Measurements from ENCODE around the gene GHITM. TPM values are rescaled to one million over a fixed set of nuclear protein-coding genes. Genes with fewer than 3 reads are reported as not detected.
"Not testable (repeated sequence)": the region's sequence is repeated elsewhere in the genome, so short reads cannot be mapped to it uniquely, and the experiment has no call there.

The GHITM gene
- total and polyA plus RNA-seq, 2 of the 13 experiments (the other 11 are each of a cell fraction or from before 2014, with no cell fraction given): 163 to 212 TPM

DNA sequence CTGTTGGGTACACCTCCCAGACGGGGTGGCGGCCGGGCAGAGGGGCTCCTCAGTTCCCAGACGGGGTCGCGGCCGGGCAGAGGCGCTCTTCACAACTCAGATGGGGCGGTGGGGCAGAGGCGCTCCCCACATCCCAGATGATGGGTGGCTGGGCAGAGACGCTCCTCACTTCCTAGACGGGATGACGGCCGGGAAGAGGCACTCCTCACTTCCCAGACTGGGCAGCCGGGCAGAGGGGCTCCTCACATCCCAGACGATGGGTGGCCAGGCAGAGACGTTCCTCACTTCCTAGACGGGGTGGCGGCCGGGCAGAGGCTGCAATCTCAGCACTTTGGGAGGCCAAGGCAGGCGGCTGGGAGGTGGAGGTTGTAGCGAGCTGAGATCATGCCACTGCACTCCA is 41.1 kb downstream of the GHITM start:
- H3K27me3 ChIP-seq (ENCODE audit: control insufficient read depth in 1 of 2, insufficient read depth in 2 of 2, low read length in 2 of 2); POLR2A ChIA-PET; H3K4me3 ChIP-seq (replicated peaks in 1 of 3; ENCODE audit: insufficient read depth in 1 of 3, low read depth in 2 of 3, low read length in 3 of 3); H3K79me2 ChIP-seq (ENCODE audit: insufficient read depth, low read length); H3K36me3 ChIP-seq (replicated peaks in 1 of 2; ENCODE audit: control insufficient read depth in 1 of 2, insufficient read depth in 2 of 2, low read length in 2 of 2); CTCF ChIA-PET (ENCODE audit: low intra/inter-chr PET ratio, low total read pairs); DNase-seq (ENCODE audit: low spot score); H3K27ac ChIP-seq (ENCODE audit: extremely low read length, insufficient read depth, low read length); H3K9ac ChIP-seq (ENCODE audit: insufficient read depth, low read depth, low read length); H3K9me3 ChIP-seq (ENCODE audit: low read length); FAIRE-seq; ATAC-seq; H4K20me1 ChIP-seq (ENCODE audit: insufficient read depth, low read length); H2AFZ ChIP-seq (ENCODE audit: low read length); BruUV-seq (replicated peaks); intact Hi-C loops (cut with micrococcal nuclease; ENCODE audit: unreplicated experiment); H3K4me2 ChIP-seq (ENCODE audit: low read depth, low read length); in situ Hi-C loops (cut with HindIII; ENCODE audit: extremely low pct_ligation_motif_present, low pct_unique_long_range_greater_than_20kb); H3K4me1 ChIP-seq (ENCODE audit: insufficient read depth, low read length): not testable (repeated sequence)
- 94% methylated on average over 7 of the region's 22 CpGs for WGBS (ENCODE audit: low lambda C conversion rate)

DNA sequence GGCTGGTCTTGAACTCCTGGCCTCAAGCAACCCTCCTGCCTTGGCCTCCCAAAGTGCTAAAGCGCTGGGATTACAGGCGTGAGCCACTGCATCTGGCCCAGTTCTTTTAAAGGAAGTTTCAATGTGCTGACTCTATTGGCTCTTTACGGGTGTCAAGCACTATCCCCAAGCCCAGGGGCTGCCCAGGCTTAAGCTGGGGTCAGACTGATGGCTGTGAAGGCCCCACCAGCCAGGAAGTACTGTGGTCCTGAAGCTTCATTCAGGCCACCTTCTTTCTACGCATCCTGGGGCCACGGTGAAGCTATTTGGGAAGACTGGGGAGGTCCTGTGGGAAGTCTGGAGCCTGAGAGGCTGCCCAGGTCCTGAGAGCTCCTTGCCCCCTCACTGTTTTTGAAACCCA is 42.3 kb downstream of the GHITM start:
- DNase-seq (ENCODE audit: low spot score) (no peak), FAIRE-seq (no peak), ATAC-seq (no peak)
- Histone ChIP-seq H3K79me2 (ENCODE audit: insufficient read depth, low read length) (no peaks in the 10 kb centered on the region), H3K9me3 (ENCODE audit: low read length) (no peaks in the 10 kb centered on the region), H3K36me3 (replicated peaks in 1 of 2; ENCODE audit: control insufficient read depth in 1 of 2, insufficient read depth in 2 of 2, low read length in 2 of 2) (no peaks in the 10 kb centered on the region), H4K20me1 (ENCODE audit: insufficient read depth, low read length) (no peaks in the 10 kb centered on the region), H3K27ac (ENCODE audit: extremely low read length, insufficient read depth, low read length) (no peak overlapping the region), H3K4me1 (ENCODE audit: insufficient read depth, low read length) (no peaks in the 10 kb centered on the region), H3K27me3 (ENCODE audit: control insufficient read depth in 1 of 2, insufficient read depth in 2 of 2, low read length in 2 of 2) (peaks cover 0 to 4% of the 10 kb centered on the region in 2 experiments; a peak in 1 of 5 replicates), H2AFZ (ENCODE audit: low read length) (no peak overlapping the region), H3K4me3 (replicated peaks in 1 of 3; ENCODE audit: insufficient read depth in 1 of 3, low read depth in 2 of 3, low read length in 3 of 3) (no peak overlapping the region), H3K9ac (ENCODE audit: insufficient read depth, low read depth, low read length) (no peak overlapping the region), H3K4me2 (ENCODE audit: low read depth, low read length) (no peak overlapping the region)
- in situ Hi-C loops (cut with HindIII; ENCODE audit: extremely low pct_ligation_motif_present, low pct_unique_long_range_greater_than_20kb) (no loop called here), intact Hi-C loops (cut with micrococcal nuclease; ENCODE audit: unreplicated experiment) (no loop called here)
- CTCF ChIA-PET (ENCODE audit: low intra/inter-chr PET ratio, low total read pairs): no interaction called here
- WGBS (ENCODE audit: low lambda C conversion rate): 27% methylated on average over 5 of the region's 5 CpGs
- BruUV-seq (replicated peaks): no TSS peak
- TF ChIP-seq ISX (CRISPR knock-in tag; conservative IDR thresholded peaks at IDR 0.05) (no peak), ZFY (CRISPR knock-in tag; IDR thresholded peaks at IDR 0.05) (no peak), ZNF260 (CRISPR knock-in tag; IDR thresholded peaks at IDR 0.05; ENCODE audit: borderline replicate concordance, low read depth) (no peak), ZNF83 (CRISPR knock-in tag; IDR thresholded peaks at IDR 0.05; ENCODE audit: borderline replicate concordance) (no peak), ZEB1 (IDR thresholded peaks at IDR 0.05; ENCODE audit: insufficient replicate concordance, low read depth) (no peak), ZNF841 (CRISPR knock-in tag; IDR thresholded peaks at IDR 0.05; ENCODE audit: borderline replicate concordance) (no peak), REXO4 (CRISPR knock-in tag; IDR thresholded peaks at IDR 0.05; ENCODE audit: borderline replicate concordance) (no peak), ZNF335 (CRISPR knock-in tag; IDR thresholded peaks at IDR 0.05) (no peak)
- TF ChIP-seq, protein P1, sequence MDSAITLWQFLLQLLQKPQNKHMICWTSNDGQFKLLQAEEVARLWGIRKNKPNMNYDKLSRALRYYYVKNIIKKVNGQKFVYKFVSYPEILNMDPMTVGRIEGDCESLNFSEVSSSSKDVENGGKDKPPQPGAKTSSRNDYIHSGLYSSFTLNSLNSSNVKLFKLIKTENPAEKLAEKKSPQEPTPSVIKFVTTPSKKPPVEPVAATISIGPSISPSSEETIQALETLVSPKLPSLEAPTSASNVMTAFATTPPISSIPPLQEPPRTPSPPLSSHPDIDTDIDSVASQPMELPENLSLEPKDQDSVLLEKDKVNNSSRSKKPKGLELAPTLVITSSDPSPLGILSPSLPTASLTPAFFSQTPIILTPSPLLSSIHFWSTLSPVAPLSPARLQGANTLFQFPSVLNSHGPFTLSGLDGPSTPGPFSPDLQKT (CRISPR knock-in tag; IDR thresholded peaks at IDR 0.05; ENCODE audit: borderline replicate concordance): no peak
- TF ChIP-seq, protein P2, sequence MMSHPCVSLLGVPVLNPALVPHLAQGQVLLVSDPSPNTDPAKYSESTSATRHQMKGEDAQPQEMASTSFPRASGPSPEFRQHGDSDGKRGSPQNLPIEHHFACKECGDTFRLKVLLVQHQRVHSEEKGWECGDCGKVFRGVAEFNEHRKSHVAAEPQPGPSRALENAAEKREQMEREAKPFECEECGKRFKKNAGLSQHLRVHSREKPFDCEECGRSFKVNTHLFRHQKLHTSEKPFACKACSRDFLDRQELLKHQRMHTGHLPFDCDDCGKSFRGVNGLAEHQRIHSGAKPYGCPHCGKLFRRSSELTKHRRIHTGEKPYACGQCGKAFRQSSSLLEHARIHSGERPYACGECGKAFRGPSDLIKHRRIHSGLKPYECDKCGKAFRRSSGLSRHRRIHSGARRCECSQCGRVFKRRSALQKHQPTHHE (CRISPR knock-in tag; IDR thresholded peaks at IDR 0.05; ENCODE audit: borderline replicate concordance): no peak
- POLR2A ChIA-PET: no interaction called here

Data from HepG2 (cell line).